ENCODE results near the gene RBM10. TPM values are rescaled to one million over a fixed set of nuclear protein-coding genes. Genes with fewer than 3 reads are reported as not detected.

The RBM10 gene
- total and polyA plus RNA-seq, 2 of the 13 experiments (the other 11 are each of a cell fraction or from before 2014, with no cell fraction given), result 15.9 to 43.1 TPM

- TF ChIP-seq, protein P1, sequence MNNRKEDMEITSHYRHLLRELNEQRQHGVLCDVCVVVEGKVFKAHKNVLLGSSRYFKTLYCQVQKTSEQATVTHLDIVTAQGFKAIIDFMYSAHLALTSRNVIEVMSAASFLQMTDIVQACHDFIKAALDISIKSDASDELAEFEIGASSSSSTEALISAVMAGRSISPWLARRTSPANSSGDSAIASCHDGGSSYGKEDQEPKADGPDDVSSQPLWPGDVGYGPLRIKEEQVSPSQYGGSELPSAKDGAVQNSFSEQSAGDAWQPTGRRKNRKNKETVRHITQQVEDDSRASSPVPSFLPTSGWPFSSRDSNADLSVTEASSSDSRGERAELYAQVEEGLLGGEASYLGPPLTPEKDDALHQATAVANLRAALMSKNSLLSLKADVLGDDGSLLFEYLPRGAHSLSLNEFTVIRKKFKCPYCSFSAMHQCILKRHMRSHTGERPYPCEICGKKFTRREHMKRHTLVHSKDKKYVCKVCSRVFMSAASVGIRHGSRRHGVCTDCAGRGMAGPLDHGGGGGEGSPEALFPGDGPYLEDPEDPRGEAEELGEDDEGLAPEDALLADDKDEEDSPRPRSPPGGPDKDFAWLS (CRISPR knock-in tag; IDR thresholded peaks at IDR 0.05; ENCODE audit: borderline replicate concordance), result no peak
- no peak for TF ChIP-seq ZNF761 (CRISPR knock-in tag; conservative IDR thresholded peaks at IDR 0.05)
- TF ChIP-seq SIN3A (IDR thresholded peaks at IDR 0.05; ENCODE audit: borderline replicate concordance, low read depth, low read length), result no peak
- TF ChIP-seq ZBTB21 (CRISPR knock-in tag; IDR thresholded peaks at IDR 0.05), result peak; percentile 97
- no peak for TF ChIP-seq SRY (CRISPR knock-in tag; IDR thresholded peaks at IDR 0.05)
- TF ChIP-seq THYN1 (CRISPR knock-in tag; IDR thresholded peaks at IDR 0.05; ENCODE audit: borderline replicate concordance, low read depth), result no peak
- no peak for TF ChIP-seq MED13 (CRISPR knock-in tag; IDR thresholded peaks at IDR 0.05)
- no peak for TF ChIP-seq HNRNPUL1 (IDR thresholded peaks at IDR 0.05; ENCODE audit: low read depth, low read length)
- no peak for TF ChIP-seq RBM22 (optimal IDR thresholded peaks at IDR 0.05; ENCODE audit: low read length)
- TF ChIP-seq JUNB (CRISPR knock-in tag; IDR thresholded peaks at IDR 0.05; ENCODE audit: borderline replicate concordance), result no peak
- TF ChIP-seq YEATS4 (CRISPR knock-in tag; IDR thresholded peaks at IDR 0.05; ENCODE audit: borderline replicate concordance), result peak; percentile 30
- TF ChIP-seq SIX1 (CRISPR knock-in tag; IDR thresholded peaks at IDR 0.05; ENCODE audit: borderline replicate concordance), result no peak
- TF ChIP-seq PRPF4 (IDR thresholded peaks at IDR 0.05; ENCODE audit: low read depth, low read length, poor library complexity, severe bottlenecking), result no peak
- no peak for TF ChIP-seq ZFP91 (CRISPR knock-in tag; IDR thresholded peaks at IDR 0.05; ENCODE audit: borderline replicate concordance)
- TF ChIP-seq CREB3 (CRISPR knock-in tag; IDR thresholded peaks at IDR 0.05), result no peak
- TF ChIP-seq, protein P2, sequence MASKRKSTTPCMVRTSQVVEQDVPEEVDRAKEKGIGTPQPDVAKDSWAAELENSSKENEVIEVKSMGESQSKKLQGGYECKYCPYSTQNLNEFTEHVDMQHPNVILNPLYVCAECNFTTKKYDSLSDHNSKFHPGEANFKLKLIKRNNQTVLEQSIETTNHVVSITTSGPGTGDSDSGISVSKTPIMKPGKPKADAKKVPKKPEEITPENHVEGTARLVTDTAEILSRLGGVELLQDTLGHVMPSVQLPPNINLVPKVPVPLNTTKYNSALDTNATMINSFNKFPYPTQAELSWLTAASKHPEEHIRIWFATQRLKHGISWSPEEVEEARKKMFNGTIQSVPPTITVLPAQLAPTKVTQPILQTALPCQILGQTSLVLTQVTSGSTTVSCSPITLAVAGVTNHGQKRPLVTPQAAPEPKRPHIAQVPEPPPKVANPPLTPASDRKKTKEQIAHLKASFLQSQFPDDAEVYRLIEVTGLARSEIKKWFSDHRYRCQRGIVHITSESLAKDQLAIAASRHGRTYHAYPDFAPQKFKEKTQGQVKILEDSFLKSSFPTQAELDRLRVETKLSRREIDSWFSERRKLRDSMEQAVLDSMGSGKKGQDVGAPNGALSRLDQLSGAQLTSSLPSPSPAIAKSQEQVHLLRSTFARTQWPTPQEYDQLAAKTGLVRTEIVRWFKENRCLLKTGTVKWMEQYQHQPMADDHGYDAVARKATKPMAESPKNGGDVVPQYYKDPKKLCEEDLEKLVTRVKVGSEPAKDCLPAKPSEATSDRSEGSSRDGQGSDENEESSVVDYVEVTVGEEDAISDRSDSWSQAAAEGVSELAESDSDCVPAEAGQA (IDR thresholded peaks at IDR 0.05; ENCODE audit: low read depth), result peak; percentile 88
- TF ChIP-seq, protein P2 (CRISPR knock-in tag; IDR thresholded peaks at IDR 0.05; ENCODE audit: borderline replicate concordance), result no peak
- TF ChIP-seq AHR (CRISPR knock-in tag; IDR thresholded peaks at IDR 0.05), result no peak
- TF ChIP-seq HOXA3 (CRISPR knock-in tag; IDR thresholded peaks at IDR 0.05), result peak; percentile 94
Measured at GRCh38 chrX:47233333-47234113, 88.5 kb downstream of the RBM10 start (continued).

All from HepG2 (cell line).